Spleen (tissue), 11 donors: ENCODE measurements around the gene TFRC. TPM values are rescaled to one million over a fixed set of nuclear protein-coding genes. Genes with fewer than 3 reads are reported as not detected.

ENCODE experiments used
- DNase-seq: peaks from one replicate; pipeline ENCODE4 v3.0.0-alpha.2; 2020
- H3K27ac ChIP-seq, 8 donors: fragments of 200-600 bp; sonication (generic) in 7 of 8; 1 replicate in 4 of 8; 2 replicates in 4 of 8; pipeline versions ENCODE4 v1.5.0 to v1.8.0; 2016 to 2021; ENCODE audit warnings: inconsistent platforms in 4 of 8, mild to moderate bottlenecking in 4 of 8, moderate library complexity in 1 of 8
- H3K27me3 ChIP-seq, 7 donors: fragments of 200-600 bp; sonication (generic) in 6 of 7; replicated peaks in 1 of 7; 1 replicate in 4 of 7; 2 replicates in 3 of 7; pipeline versions ENCODE4 v1.5.0 to v1.8.0; 2016 to 2021; ENCODE audit warnings: inconsistent platforms in 3 of 7, mild to moderate bottlenecking in 1 of 7
- H3K36me3 ChIP-seq, 6 donors: fragments of 200-600 bp; sonication (generic) in 5 of 6; 1 replicate in 4 of 6; 2 replicates in 2 of 6; pipeline versions ENCODE4 v1.5.0 to v1.8.0; 2016 to 2021; ENCODE audit warnings: inconsistent platforms in 2 of 6
- H3K4me1 ChIP-seq, 6 donors: fragments of 200-600 bp; sonication (generic) in 5 of 6; 1 replicate in 3 of 6; 2 replicates in 3 of 6; pipeline versions ENCODE4 v1.5.0 to v1.8.0; 2016 to 2021; ENCODE audit warnings: inconsistent platforms in 3 of 6
- H3K4me3 ChIP-seq, 8 donors: fragments of 200-600 bp; sonication (generic) in 7 of 8; 1 replicate in 4 of 8; 2 replicates in 4 of 8; pipeline versions ENCODE4 v1.5.0 to v1.8.0; 2016 to 2021; ENCODE audit warnings: inconsistent platforms in 4 of 8, mild to moderate bottlenecking in 4 of 8, moderate library complexity in 2 of 8
- H3K9me3 ChIP-seq, 8 donors: fragments of 200-600 bp; sonication (generic) in 7 of 8; 1 replicate in 4 of 8; 2 replicates in 4 of 8; pipeline versions ENCODE4 v1.5.0 to v1.8.0; 2016 to 2021; ENCODE audit warnings: inconsistent platforms in 4 of 8
- CTCF ChIP-seq, 11 experiments: fragments of 200-600 bp in 7 of 11; fragments of 450-650 bp in 4 of 11; sonication (generic) in 4 of 11; IDR thresholded peaks in 8 of 11; conservative IDR thresholded peaks in 3 of 11; 1 replicate in 7 of 11; 2 replicates in 4 of 11; pipeline versions ENCODE4 v1.4.0 to v1.8.0; 2016 to 2021; ENCODE audit warnings: antibody characterized with exemption in 11 of 11, inconsistent platforms in 4 of 11, mild to moderate bottlenecking in 1 of 11
- POLR2A ChIP-seq, 3 donors: fragments of 450-650 bp; IDR thresholded peaks; one replicate each; pipeline ENCODE4 v1.5.1; 2017; ENCODE audit warnings: antibody characterized with exemption in 3 of 3, mild to moderate bottlenecking in 1 of 3
- POLR2AphosphoS5 ChIP-seq, 3 donors: sonication (generic); formaldehyde crosslinking; IDR thresholded peaks; one replicate each; pipeline ENCODE4 v1.5.1; 2017; ENCODE audit warnings: antibody characterized with exemption in 3 of 3
- WGBS, 5 donors: extraction: QIAGEN DNeasy Blood & Tissue Kit in 3 of 5; methylation state at CpG; one replicate each; pipeline versions ENCODE4 v1.1.5 to v1.1.7; 2013 to 2018; 5-methylcytosine and 5-hydroxymethylcytosine counted together
- intact Hi-C: fragments of 100-400 bp; cut with DNase I; formaldehyde crosslinking; loops from one replicate; pipeline ENCODE4 v1.15.0; 2023; ENCODE audit warnings: low total_unique reads
- polyA plus RNA-seq, 3 donors: library from polyadenylated mRNA; stranded (reverse); fragments of 200-250 nt; gene quantifications; one replicate each; pipeline ENCODE4 v1.2.1, GENCODE V29; 2013
- total RNA-seq, 7 donors: library from RNA; depleted of rRNA in 3 of 7; stranded (reverse); fragments of >200 nt in 3 of 7; fragmentation: NEBNext Ultra II Directional in 4 of 7; extraction: Animal tissue kit (Norgen Biotek cat#: 25700) in 4 of 7; gene quantifications; one replicate each; pipeline versions ENCODE4 v1.1.0 to v1.2.1, GENCODE V29; 2016 to 2021
- donor health status: healthy with polysubstance abuse.
- donor health status: DM: no; HTN: no; CAD: no; lungs with moderate emphysema.
- donor health status: DM: no; HTN: no; CAD: no.
- donor health status: Bipolar disorder and iron deficiency.
- donor health status: healthy.
- donor health status: DM: no; HTN: no; CAD: no.
- donor health status: DM: yes; HTN: yes; CAD: no.

The TFRC gene
- total and polyA plus RNA-seq, 10 donors: 13.2 to 104 (median 58.6) TPM

DNA sequence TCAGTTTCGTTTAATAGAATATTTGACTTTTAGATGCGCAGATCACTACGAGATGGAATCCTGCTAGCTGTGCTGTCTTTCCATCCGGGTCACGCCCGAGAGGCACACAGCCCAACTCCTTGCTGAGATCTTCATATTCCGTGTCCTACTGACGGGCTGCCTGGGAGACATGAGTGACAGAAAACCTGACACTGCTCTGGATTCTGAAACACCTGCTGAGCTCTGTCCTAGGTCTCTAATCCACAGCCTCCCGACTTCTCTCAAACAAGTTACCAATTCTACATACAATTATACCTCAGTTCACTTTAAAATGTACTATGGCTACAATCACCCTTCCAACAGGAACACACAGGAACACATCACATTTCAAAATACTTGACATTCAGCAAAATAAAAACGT, 27.2 kb downstream of the TFRC start:
- intact Hi-C loops: no loop called here
- Histone ChIP-seq H3K4me1 (no peaks in the 10 kb centered on the region), H3K27ac (no peak overlapping the region), H3K36me3 (peaks cover 0 to 100% (median 99%) of the 10 kb centered on the region in 6 donors), H3K27me3 (no peaks in the 10 kb centered on the region), H3K9me3 (no peaks in the 10 kb centered on the region), H3K4me3 (no peak overlapping the region)
- TF ChIP-seq POLR2A (IDR thresholded peaks at IDR 0.05): no peak
- TF ChIP-seq POLR2AphosphoS5 (IDR thresholded peaks at IDR 0.05): no peak
- no peak for TF ChIP-seq CTCF (IDR thresholded peaks at IDR 0.05 in 8 of 11, conservative IDR thresholded peaks at IDR 0.05 in 3 of 11)
- 89 to 97% (median 94%) methylated on average over 10 of the region's 10 CpGs for WGBS, 5 donors
- DNase-seq: no peak

DNA sequence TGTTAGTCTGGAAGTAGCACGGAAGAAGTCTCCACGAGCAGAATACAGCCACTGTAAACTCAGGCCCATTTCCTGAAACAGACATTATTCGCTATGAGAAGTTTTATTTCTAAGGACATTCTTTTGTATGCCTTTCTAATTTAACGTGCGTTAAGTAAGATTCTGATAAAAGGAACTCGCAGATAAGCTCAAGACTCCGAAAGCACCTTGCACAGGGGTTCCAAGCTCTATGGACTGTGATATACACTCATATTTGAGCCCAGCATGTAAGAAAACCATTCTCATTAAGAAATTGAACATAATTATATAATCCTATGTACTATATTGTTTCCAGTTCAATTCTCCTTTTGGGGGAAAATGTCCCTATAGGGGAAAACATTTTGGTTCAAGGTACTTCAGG, 28.4 kb downstream of the TFRC start:
- TF ChIP-seq POLR2AphosphoS5 (IDR thresholded peaks at IDR 0.05) (no peak), CTCF (IDR thresholded peaks at IDR 0.05 in 8 of 11, conservative IDR thresholded peaks at IDR 0.05 in 3 of 11) (no peak), POLR2A (IDR thresholded peaks at IDR 0.05) (no peak)
- Histone ChIP-seq H3K36me3 (peaks cover 2 to 100% (median 99%) of the 10 kb centered on the region in 6 donors), H3K4me3 (no peak overlapping the region), H3K27me3 (no peaks in the 10 kb centered on the region), H3K27ac (no peak overlapping the region), H3K9me3 (no peaks in the 10 kb centered on the region), H3K4me1 (no peaks in the 10 kb centered on the region)
- WGBS, 5 donors: 94 to 98% (median 95%) methylated on average over 7 of the region's 7 CpGs
- intact Hi-C loops: no loop called here
- no peak for DNase-seq

GRCh38 chr3:196051282-196052076, 30.4 kb downstream of the TFRC start:
- Histone ChIP-seq H3K4me1 (no peaks in the 10 kb centered on the region), H3K27ac (no peak overlapping the region), H3K27me3 (no peaks in the 10 kb centered on the region), H3K36me3 (peaks cover 2 to 100% (median 85%) of the 10 kb centered on the region in 6 donors), H3K9me3 (no peaks in the 10 kb centered on the region), H3K4me3 (no peak overlapping the region)
- WGBS, 5 donors: 92 to 96% (median 95%) methylated on average over 6 of the region's 6 CpGs
- no peak for DNase-seq
- intact Hi-C loops: no loop called here
- TF ChIP-seq CTCF (IDR thresholded peaks at IDR 0.05 in 8 of 11, conservative IDR thresholded peaks at IDR 0.05 in 3 of 11) (no peak), POLR2AphosphoS5 (IDR thresholded peaks at IDR 0.05) (no peak), POLR2A (IDR thresholded peaks at IDR 0.05) (no peak)

DNA sequence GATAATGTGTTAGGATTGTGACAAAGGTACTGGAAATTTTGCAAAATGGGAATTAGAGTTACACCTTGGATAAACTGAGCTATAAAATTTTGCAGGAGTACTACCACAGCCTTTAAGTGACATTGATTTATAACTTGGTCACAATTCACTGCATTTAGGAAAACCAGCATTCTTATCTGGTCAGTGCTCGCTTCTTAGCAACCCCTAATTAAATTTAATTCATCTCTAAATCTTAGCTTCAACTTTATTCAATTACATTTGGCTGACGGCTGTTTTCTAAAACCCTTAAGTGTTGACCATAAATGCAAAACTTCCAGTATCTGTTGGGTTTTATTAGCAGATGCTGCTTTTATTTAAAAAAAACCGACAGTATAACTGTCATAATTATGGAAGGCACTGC, 31.3 kb downstream of the TFRC start:
- no peak for DNase-seq
- TF ChIP-seq POLR2A (IDR thresholded peaks at IDR 0.05): no peak
- TF ChIP-seq CTCF (IDR thresholded peaks at IDR 0.05 in 8 of 11, conservative IDR thresholded peaks at IDR 0.05 in 3 of 11): no peak
- TF ChIP-seq POLR2AphosphoS5 (IDR thresholded peaks at IDR 0.05): no peak
- intact Hi-C loops: no loop called here
- Histone ChIP-seq H3K27me3 (no peaks in the 10 kb centered on the region), H3K4me3 (no peak overlapping the region), H3K9me3 (no peaks in the 10 kb centered on the region), H3K4me1 (no peaks in the 10 kb centered on the region), H3K36me3 (peaks cover 2 to 95% (median 76%) of the 10 kb centered on the region in 6 donors), H3K27ac (no peak overlapping the region)
- WGBS, 5 donors: 82 to 91% (median 90%) methylated on average over 3 of the region's 3 CpGs
